ENCODE results near the gene TAF4. TPM values are rescaled to one million over a fixed set of nuclear protein-coding genes. Genes with fewer than 3 reads are reported as not detected.

TAF4 gene
- total and polyA plus RNA-seq, 2 of the 13 experiments (the other 11 are each of a cell fraction or from before 2014, with no cell fraction given): 5.9 to 12.0 TPM

GRCh38 chr20:61966492-61967244, 99.0 kb downstream of the TAF4 start (continued):
- TF ChIP-seq MLXIP (CRISPR knock-in tag; IDR thresholded peaks at IDR 0.05; ENCODE audit: borderline replicate concordance): no peak
- 0 out of 2 replicates have a peak, but pooled peaks have one; percentile 8 for TF ChIP-seq ARID5B (CRISPR knock-in tag; IDR thresholded peaks at IDR 0.05)
- no peak for TF ChIP-seq ZNF839 (CRISPR knock-in tag; IDR thresholded peaks at IDR 0.05; ENCODE audit: borderline replicate concordance)
- no peak for TF ChIP-seq MLX (CRISPR knock-in tag; IDR thresholded peaks at IDR 0.05)
- no peak for TF ChIP-seq MEIS1 (CRISPR knock-in tag; IDR thresholded peaks at IDR 0.05; ENCODE audit: borderline replicate concordance)
- TF ChIP-seq ZNF503 (CRISPR knock-in tag; IDR thresholded peaks at IDR 0.05): no peak
- TF ChIP-seq ELK4 (CRISPR knock-in tag; IDR thresholded peaks at IDR 0.05; ENCODE audit: borderline replicate concordance): no peak
- no peak for TF ChIP-seq ZNF276 (CRISPR knock-in tag; IDR thresholded peaks at IDR 0.05; ENCODE audit: low read depth)
- TF ChIP-seq DMTF1 (CRISPR knock-in tag; IDR thresholded peaks at IDR 0.05): no peak
- no peak for TF ChIP-seq NFYC (CRISPR knock-in tag; IDR thresholded peaks at IDR 0.05)
- no peak for TF ChIP-seq CENPT (CRISPR knock-in tag; IDR thresholded peaks at IDR 0.05; ENCODE audit: low read depth)
- no peak for TF ChIP-seq NR2F1 (CRISPR knock-in tag; IDR thresholded peaks at IDR 0.05)

Measured in HepG2 (cell line).